WTC11 (cell line): ENCODE measurements around the gene DOCK1. TPM values are rescaled to one million over a fixed set of nuclear protein-coding genes. Genes with fewer than 3 reads are reported as not detected.

Experiments
- ATAC-seq: fragments of 200-7000 bp; cut with Tn5 transposase; 2 replicates; pipeline ENCODE4 v1.10.0; 2021; ENCODE audit warnings: mild to moderate bottlenecking, moderate library complexity
- CTCF ChIA-PET: fragments of 300-600 bp; sonication (Branson Sonifier 250); formaldehyde crosslinking; loops from one replicate; lab custom pipeline; 2021; ENCODE audit warnings: antibody characterized with exemption; lab: Charles Lee
- POLR2A ChIA-PET: fragments of 350-600 bp; sonication (Branson Sonifier 250); formaldehyde crosslinking; loops from one replicate; lab custom pipeline; 2021; ENCODE audit warnings: antibody characterized with exemption; lab: Charles Lee
- DNase-seq: peaks from one replicate; pipeline ENCODE4 v3.0.0; 2021; ENCODE audit warnings: low spot score
- H3K27ac Mint-ChIP-seq: 2 replicates; pipeline ENCODE4 v1.8.0; 2021; ENCODE audit warnings: mixed read lengths
- H3K27me3 Mint-ChIP-seq: 2 replicates; pipeline ENCODE4 v1.8.0; 2021; ENCODE audit warnings: low read depth, mild to moderate bottlenecking, moderate library complexity, mixed read lengths
- H3K36me3 Mint-ChIP-seq: 2 replicates; pipeline ENCODE4 v1.8.0; 2021; ENCODE audit warnings: mixed read lengths
- H3K4me1 Mint-ChIP-seq: 2 replicates; pipeline ENCODE4 v1.8.0; 2022; ENCODE audit warnings: mixed read lengths
- H3K4me3 Mint-ChIP-seq: 2 replicates; pipeline ENCODE4 v1.8.0; 2021; ENCODE audit warnings: mild to moderate bottlenecking, moderate library complexity, mixed read lengths
- H3K9me3 Mint-ChIP-seq: 2 replicates; pipeline ENCODE4 v1.8.0; 2021; ENCODE audit warnings: mixed read lengths
- ATF1 ChIP-seq: sonication (generic); formaldehyde crosslinking; IDR thresholded peaks from 2 replicates; pipeline ENCODE4 v1.8.1; 2023; ENCODE audit warnings: mild to moderate bottlenecking, moderate library complexity, missing genetic modification reagents
- CREM ChIP-seq: sonication (generic); formaldehyde crosslinking; IDR thresholded peaks from 2 replicates; pipeline ENCODE4 v1.8.1; 2022; ENCODE audit warnings: mild to moderate bottlenecking, missing genetic modification reagents, moderate library complexity
- NFE2L1 ChIP-seq: sonication (generic); formaldehyde crosslinking; IDR thresholded peaks from 2 replicates; pipeline ENCODE4 v1.8.1; 2023; ENCODE audit warnings: missing genetic modification reagents
- NR3C1 ChIP-seq: sonication (generic); formaldehyde crosslinking; conservative IDR thresholded peaks from 2 replicates; pipeline ENCODE4 v1.8.1; 2023; ENCODE audit warnings: low read depth, mild to moderate bottlenecking, missing genetic modification reagents
- SMAD4 ChIP-seq: sonication (generic); formaldehyde crosslinking; IDR thresholded peaks from 2 replicates; pipeline ENCODE4 v1.8.0; 2022; ENCODE audit warnings: mild to moderate bottlenecking, missing genetic modification reagents
- TEAD1 ChIP-seq: sonication (generic); formaldehyde crosslinking; IDR thresholded peaks from 2 replicates; pipeline ENCODE4 v1.8.0; 2022; ENCODE audit warnings: mild to moderate bottlenecking, missing genetic modification reagents
- TEAD4 ChIP-seq: sonication (generic); formaldehyde crosslinking; IDR thresholded peaks from 2 replicates; pipeline ENCODE4 v1.8.0; 2022; ENCODE audit warnings: mild to moderate bottlenecking, missing genetic modification reagents
- ZNF138 ChIP-seq: sonication (generic); formaldehyde crosslinking; conservative IDR thresholded peaks from 2 replicates; pipeline ENCODE4 v1.8.1; 2022; ENCODE audit warnings: mild to moderate bottlenecking, moderate library complexity, missing genetic modification reagents
- total RNA-seq: library from RNA; stranded (reverse); gene quantifications from 3 replicates; pipeline ENCODE4 v1.2.3, GENCODE V29; 2021
- TF ChIP-seq, protein P1 (sequence below): fragments of 250-450 bp; sonication (Bioruptor Pico); IDR thresholded peaks from 2 replicates; pipeline ENCODE4 v1.9.0; 2021; ENCODE audit warnings: mild to moderate bottlenecking
- TF ChIP-seq, protein P2 (sequence below): fragments of 200-600 bp; IDR thresholded peaks from 2 replicates; pipeline ENCODE4 v1.8.0; 2022; ENCODE audit warnings: antibody characterized with exemption
- TF ChIP-seq, protein P3 (sequence below): sonication (generic); formaldehyde crosslinking; IDR thresholded peaks from 2 replicates; pipeline ENCODE4 v1.8.0; 2022; ENCODE audit warnings: mild to moderate bottlenecking, missing genetic modification reagents
- TF ChIP-seq, protein P4 (sequence below): sonication (generic); formaldehyde crosslinking; IDR thresholded peaks from 2 replicates; pipeline ENCODE4 v1.8.0; 2023; ENCODE audit warnings: missing genetic modification reagents, mild to moderate bottlenecking, borderline replicate concordance
- TF ChIP-seq, protein P5 (sequence below): fragments of 250-450 bp; sonication (Bioruptor Pico); IDR thresholded peaks from 2 replicates; pipeline ENCODE4 v2.1.2; 2022; ENCODE audit warnings: mild to moderate bottlenecking, moderate library complexity
- TF ChIP-seq, protein P6 (sequence below): sonication (generic); formaldehyde crosslinking; IDR thresholded peaks from 2 replicates; pipeline ENCODE4 v1.8.0; 2022; ENCODE audit warnings: mild to moderate bottlenecking, missing genetic modification reagents
- TF ChIP-seq, protein P7 (sequence below): sonication (generic); formaldehyde crosslinking; IDR thresholded peaks from 2 replicates; pipeline ENCODE4 v1.8.1; 2023; ENCODE audit warnings: mild to moderate bottlenecking, missing genetic modification reagents, moderate library complexity
- TF ChIP-seq, protein P8 (sequence below): sonication (generic); formaldehyde crosslinking; IDR thresholded peaks from 2 replicates; pipeline ENCODE4 v1.8.1; 2022; ENCODE audit warnings: mild to moderate bottlenecking, missing genetic modification reagents, moderate library complexity, borderline replicate concordance
- TF ChIP-seq, protein P9 (sequence below): sonication (generic); formaldehyde crosslinking; IDR thresholded peaks from 2 replicates; pipeline ENCODE4 v1.8.0; 2022; ENCODE audit warnings: missing genetic modification reagents

Gene DOCK1
- total RNA-seq, 1 experiment from 2014 or later, result 52.1 TPM

DNA sequence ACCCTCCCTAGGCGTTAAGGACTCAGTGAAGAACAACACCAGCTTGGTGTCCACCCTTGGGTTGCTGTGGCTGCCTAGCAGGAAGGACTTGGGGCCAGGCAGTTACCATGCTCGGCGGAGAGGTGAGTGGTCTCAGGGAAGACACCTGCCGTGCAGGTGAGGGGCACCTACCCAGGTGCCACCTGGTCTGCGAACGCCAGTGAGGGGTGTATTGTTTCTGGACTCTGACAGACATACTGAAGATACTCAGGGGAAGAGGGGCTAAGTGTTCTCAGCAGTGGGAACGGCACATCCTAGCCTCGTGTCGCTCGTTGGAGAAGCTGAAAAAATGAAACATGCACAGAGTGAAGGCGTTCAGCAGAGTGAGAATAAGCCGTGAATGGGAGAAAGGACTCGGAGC lies 22.6 kb downstream of the DOCK1 start (continued):
- TF ChIP-seq, protein P1, sequence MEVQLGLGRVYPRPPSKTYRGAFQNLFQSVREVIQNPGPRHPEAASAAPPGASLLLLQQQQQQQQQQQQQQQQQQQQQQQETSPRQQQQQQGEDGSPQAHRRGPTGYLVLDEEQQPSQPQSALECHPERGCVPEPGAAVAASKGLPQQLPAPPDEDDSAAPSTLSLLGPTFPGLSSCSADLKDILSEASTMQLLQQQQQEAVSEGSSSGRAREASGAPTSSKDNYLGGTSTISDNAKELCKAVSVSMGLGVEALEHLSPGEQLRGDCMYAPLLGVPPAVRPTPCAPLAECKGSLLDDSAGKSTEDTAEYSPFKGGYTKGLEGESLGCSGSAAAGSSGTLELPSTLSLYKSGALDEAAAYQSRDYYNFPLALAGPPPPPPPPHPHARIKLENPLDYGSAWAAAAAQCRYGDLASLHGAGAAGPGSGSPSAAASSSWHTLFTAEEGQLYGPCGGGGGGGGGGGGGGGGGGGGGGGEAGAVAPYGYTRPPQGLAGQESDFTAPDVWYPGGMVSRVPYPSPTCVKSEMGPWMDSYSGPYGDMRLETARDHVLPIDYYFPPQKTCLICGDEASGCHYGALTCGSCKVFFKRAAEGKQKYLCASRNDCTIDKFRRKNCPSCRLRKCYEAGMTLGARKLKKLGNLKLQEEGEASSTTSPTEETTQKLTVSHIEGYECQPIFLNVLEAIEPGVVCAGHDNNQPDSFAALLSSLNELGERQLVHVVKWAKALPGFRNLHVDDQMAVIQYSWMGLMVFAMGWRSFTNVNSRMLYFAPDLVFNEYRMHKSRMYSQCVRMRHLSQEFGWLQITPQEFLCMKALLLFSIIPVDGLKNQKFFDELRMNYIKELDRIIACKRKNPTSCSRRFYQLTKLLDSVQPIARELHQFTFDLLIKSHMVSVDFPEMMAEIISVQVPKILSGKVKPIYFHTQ, result no peak
- TF ChIP-seq, protein P2, sequence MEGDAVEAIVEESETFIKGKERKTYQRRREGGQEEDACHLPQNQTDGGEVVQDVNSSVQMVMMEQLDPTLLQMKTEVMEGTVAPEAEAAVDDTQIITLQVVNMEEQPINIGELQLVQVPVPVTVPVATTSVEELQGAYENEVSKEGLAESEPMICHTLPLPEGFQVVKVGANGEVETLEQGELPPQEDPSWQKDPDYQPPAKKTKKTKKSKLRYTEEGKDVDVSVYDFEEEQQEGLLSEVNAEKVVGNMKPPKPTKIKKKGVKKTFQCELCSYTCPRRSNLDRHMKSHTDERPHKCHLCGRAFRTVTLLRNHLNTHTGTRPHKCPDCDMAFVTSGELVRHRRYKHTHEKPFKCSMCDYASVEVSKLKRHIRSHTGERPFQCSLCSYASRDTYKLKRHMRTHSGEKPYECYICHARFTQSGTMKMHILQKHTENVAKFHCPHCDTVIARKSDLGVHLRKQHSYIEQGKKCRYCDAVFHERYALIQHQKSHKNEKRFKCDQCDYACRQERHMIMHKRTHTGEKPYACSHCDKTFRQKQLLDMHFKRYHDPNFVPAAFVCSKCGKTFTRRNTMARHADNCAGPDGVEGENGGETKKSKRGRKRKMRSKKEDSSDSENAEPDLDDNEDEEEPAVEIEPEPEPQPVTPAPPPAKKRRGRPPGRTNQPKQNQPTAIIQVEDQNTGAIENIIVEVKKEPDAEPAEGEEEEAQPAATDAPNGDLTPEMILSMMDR, result no peak
- TF ChIP-seq, protein P3, sequence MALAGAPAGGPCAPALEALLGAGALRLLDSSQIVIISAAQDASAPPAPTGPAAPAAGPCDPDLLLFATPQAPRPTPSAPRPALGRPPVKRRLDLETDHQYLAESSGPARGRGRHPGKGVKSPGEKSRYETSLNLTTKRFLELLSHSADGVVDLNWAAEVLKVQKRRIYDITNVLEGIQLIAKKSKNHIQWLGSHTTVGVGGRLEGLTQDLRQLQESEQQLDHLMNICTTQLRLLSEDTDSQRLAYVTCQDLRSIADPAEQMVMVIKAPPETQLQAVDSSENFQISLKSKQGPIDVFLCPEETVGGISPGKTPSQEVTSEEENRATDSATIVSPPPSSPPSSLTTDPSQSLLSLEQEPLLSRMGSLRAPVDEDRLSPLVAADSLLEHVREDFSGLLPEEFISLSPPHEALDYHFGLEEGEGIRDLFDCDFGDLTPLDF, result no peak
- no peak for TF ChIP-seq TEAD1 (CRISPR knock-in tag)
- TF ChIP-seq NFE2L1 (CRISPR knock-in tag), result no peak
- TF ChIP-seq, protein P4, sequence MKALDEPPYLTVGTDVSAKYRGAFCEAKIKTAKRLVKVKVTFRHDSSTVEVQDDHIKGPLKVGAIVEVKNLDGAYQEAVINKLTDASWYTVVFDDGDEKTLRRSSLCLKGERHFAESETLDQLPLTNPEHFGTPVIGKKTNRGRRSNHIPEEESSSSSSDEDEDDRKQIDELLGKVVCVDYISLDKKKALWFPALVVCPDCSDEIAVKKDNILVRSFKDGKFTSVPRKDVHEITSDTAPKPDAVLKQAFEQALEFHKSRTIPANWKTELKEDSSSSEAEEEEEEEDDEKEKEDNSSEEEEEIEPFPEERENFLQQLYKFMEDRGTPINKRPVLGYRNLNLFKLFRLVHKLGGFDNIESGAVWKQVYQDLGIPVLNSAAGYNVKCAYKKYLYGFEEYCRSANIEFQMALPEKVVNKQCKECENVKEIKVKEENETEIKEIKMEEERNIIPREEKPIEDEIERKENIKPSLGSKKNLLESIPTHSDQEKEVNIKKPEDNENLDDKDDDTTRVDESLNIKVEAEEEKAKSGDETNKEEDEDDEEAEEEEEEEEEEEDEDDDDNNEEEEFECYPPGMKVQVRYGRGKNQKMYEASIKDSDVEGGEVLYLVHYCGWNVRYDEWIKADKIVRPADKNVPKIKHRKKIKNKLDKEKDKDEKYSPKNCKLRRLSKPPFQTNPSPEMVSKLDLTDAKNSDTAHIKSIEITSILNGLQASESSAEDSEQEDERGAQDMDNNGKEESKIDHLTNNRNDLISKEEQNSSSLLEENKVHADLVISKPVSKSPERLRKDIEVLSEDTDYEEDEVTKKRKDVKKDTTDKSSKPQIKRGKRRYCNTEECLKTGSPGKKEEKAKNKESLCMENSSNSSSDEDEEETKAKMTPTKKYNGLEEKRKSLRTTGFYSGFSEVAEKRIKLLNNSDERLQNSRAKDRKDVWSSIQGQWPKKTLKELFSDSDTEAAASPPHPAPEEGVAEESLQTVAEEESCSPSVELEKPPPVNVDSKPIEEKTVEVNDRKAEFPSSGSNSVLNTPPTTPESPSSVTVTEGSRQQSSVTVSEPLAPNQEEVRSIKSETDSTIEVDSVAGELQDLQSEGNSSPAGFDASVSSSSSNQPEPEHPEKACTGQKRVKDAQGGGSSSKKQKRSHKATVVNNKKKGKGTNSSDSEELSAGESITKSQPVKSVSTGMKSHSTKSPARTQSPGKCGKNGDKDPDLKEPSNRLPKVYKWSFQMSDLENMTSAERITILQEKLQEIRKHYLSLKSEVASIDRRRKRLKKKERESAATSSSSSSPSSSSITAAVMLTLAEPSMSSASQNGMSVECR, result no peak
- TF ChIP-seq, protein P5, sequence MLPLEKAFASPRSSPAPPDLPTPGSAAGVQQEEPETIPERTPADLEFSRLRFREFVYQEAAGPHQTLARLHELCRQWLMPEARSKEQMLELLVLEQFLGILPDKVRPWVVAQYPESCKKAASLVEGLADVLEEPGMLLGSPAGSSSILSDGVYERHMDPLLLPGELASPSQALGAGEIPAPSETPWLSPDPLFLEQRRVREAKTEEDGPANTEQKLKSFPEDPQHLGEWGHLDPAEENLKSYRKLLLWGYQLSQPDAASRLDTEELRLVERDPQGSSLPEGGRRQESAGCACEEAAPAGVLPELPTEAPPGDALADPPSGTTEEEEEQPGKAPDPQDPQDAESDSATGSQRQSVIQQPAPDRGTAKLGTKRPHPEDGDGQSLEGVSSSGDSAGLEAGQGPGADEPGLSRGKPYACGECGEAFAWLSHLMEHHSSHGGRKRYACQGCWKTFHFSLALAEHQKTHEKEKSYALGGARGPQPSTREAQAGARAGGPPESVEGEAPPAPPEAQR (CRISPR knock-in tag), result no peak
- no peak for TF ChIP-seq ATF1 (CRISPR knock-in tag)
- TF ChIP-seq, protein P6, sequence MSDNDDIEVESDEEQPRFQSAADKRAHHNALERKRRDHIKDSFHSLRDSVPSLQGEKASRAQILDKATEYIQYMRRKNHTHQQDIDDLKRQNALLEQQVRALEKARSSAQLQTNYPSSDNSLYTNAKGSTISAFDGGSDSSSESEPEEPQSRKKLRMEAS (CRISPR knock-in tag), result no peak
- TF ChIP-seq TEAD4, result no peak

DNA sequence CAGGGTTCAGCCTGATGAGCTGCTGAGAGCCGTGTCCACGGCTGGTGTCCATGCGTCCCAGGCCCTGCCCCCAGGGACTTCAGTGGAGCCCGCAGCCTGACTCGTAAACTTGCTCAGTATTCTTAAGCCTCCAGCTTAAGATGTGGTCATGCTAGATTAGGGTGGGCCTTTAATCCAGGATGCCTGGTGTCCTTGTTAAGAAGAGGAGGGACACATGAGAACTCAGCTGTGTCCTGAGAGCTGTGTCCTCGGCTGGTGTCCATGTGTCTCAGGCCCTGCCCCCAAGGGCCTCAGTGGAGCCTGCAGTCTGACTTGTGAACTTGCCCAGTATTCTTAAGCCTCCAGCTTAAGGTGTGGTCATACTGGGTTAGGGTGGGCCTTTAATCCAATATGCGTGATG lies 23.0 kb downstream of the DOCK1 start:
- Mint-ChIP-seq H3K27ac (no peak overlapping the region; the same call in 1 of the 2 replicates), H3K4me3 (no peak overlapping the region)
- no peak for TF ChIP-seq CREM (CRISPR knock-in tag)
- no peak for TF ChIP-seq ZNF138 (CRISPR knock-in tag)
- TF ChIP-seq, protein P7, sequence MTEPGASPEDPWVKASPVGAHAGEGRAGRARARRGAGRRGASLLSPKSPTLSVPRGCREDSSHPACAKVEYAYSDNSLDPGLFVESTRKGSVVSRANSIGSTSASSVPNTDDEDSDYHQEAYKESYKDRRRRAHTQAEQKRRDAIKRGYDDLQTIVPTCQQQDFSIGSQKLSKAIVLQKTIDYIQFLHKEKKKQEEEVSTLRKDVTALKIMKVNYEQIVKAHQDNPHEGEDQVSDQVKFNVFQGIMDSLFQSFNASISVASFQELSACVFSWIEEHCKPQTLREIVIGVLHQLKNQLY (CRISPR knock-in tag), result no peak
- TF ChIP-seq NR3C1 (CRISPR knock-in tag), result no peak
- TF ChIP-seq, protein P8, sequence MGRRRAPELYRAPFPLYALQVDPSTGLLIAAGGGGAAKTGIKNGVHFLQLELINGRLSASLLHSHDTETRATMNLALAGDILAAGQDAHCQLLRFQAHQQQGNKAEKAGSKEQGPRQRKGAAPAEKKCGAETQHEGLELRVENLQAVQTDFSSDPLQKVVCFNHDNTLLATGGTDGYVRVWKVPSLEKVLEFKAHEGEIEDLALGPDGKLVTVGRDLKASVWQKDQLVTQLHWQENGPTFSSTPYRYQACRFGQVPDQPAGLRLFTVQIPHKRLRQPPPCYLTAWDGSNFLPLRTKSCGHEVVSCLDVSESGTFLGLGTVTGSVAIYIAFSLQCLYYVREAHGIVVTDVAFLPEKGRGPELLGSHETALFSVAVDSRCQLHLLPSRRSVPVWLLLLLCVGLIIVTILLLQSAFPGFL (CRISPR knock-in tag), result no peak
- no peak for TF ChIP-seq SMAD4 (CRISPR knock-in tag)
- TF ChIP-seq, protein P9, sequence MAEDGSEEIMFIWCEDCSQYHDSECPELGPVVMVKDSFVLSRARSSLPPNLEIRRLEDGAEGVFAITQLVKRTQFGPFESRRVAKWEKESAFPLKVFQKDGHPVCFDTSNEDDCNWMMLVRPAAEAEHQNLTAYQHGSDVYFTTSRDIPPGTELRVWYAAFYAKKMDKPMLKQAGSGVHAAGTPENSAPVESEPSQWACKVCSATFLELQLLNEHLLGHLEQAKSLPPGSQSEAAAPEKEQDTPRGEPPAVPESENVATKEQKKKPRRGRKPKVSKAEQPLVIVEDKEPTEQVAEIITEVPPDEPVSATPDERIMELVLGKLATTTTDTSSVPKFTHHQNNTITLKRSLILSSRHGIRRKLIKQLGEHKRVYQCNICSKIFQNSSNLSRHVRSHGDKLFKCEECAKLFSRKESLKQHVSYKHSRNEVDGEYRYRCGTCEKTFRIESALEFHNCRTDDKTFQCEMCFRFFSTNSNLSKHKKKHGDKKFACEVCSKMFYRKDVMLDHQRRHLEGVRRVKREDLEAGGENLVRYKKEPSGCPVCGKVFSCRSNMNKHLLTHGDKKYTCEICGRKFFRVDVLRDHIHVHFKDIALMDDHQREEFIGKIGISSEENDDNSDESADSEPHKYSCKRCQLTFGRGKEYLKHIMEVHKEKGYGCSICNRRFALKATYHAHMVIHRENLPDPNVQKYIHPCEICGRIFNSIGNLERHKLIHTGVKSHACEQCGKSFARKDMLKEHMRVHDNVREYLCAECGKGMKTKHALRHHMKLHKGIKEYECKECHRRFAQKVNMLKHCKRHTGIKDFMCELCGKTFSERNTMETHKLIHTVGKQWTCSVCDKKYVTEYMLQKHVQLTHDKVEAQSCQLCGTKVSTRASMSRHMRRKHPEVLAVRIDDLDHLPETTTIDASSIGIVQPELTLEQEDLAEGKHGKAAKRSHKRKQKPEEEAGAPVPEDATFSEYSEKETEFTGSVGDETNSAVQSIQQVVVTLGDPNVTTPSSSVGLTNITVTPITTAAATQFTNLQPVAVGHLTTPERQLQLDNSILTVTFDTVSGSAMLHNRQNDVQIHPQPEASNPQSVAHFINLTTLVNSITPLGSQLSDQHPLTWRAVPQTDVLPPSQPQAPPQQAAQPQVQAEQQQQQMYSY (CRISPR knock-in tag), result no peak
- TF ChIP-seq, all 79 proteins: peak for 0
- ATAC-seq, result no peak
- no peak for DNase-seq
- Mint-ChIP-seq H3K9me3 (no peaks in the 10 kb centered on the region), H3K36me3 (peaks cover 35% of the 10 kb centered on the region), H3K27me3 (no peaks in the 10 kb centered on the region), H3K4me1 (peaks cover 10% of the 10 kb centered on the region)
- ChIA-PET POLR2A (no interaction called here), CTCF (interaction anchor here (1.3 kb wide), 1 partner anchor 21 kb away, joined by 3 read pairs; no protein-coding TSS in a partner anchor)
